Hepatocyte (in vitro differentiated cells): Measurements from ENCODE around the gene HPS4. TPM values are rescaled to one million over a fixed set of nuclear protein-coding genes. Genes with fewer than 3 reads are reported as not detected.

ENCODE experiments used
- DNase-seq: peaks from one replicate; pipeline ENCODE4 v3.0.0-alpha.2; 2016; ENCODE audit warnings: low spot score
- H2AFZ ChIP-seq: fragments of 200-600 bp; sonication (generic); 2 replicates; pipeline ENCODE4 v1.6.0; 2016; ENCODE audit warnings: antibody characterized with exemption, mild to moderate bottlenecking
- H3K27ac ChIP-seq: fragments of 200-600 bp; sonication (generic); 2 replicates; pipeline ENCODE4 v1.5.1; 2016; ENCODE audit warnings: mild to moderate bottlenecking
- H3K27me3 ChIP-seq: fragments of 200-600 bp; sonication (generic); 2 replicates; pipeline ENCODE4 v1.6.1; 2016
- H3K36me3 ChIP-seq: fragments of 200-600 bp; sonication (generic); replicated peaks from 2 replicates; pipeline ENCODE4 v1.5.1; 2016; ENCODE audit warnings: low read depth; ENCODE audit not compliant: insufficient read depth
- H3K4me1 ChIP-seq: fragments of 200-600 bp; sonication (generic); 2 replicates; pipeline ENCODE4 v1.5.1; 2016; ENCODE audit warnings: mild to moderate bottlenecking, moderate library complexity; ENCODE audit not compliant: insufficient read depth
- H3K4me2 ChIP-seq: fragments of 200-600 bp; sonication (generic); 2 replicates; pipeline ENCODE4 v1.6.0; 2016
- H3K4me3 ChIP-seq: fragments of 200-600 bp; sonication (generic); 2 replicates; pipeline ENCODE4 v1.5.1; 2016; ENCODE audit warnings: mild to moderate bottlenecking
- H3K79me2 ChIP-seq: fragments of 200-600 bp; sonication (generic); 2 replicates; pipeline ENCODE4 v1.6.0; 2017; ENCODE audit warnings: mild to moderate bottlenecking
- H3K9me2 ChIP-seq: fragments of 200-600 bp; sonication (generic); replicated peaks from 2 replicates; pipeline ENCODE4 v1.6.0; 2017; ENCODE audit warnings: mild to moderate bottlenecking; ENCODE audit not compliant: insufficient read depth
- H3K9me3 ChIP-seq: fragments of 200-600 bp; sonication (generic); 2 replicates; pipeline ENCODE4 v1.5.1; 2016; ENCODE audit warnings: low read depth, mild to moderate bottlenecking
- H4K20me1 ChIP-seq: fragments of 200-600 bp; sonication (generic); 2 replicates; pipeline ENCODE4 v1.6.0; 2016; ENCODE audit warnings: mild to moderate bottlenecking; ENCODE audit not compliant: insufficient read depth, poor library complexity, severe bottlenecking
- EZH2 ChIP-seq: fragments of 200-600 bp; sonication (generic); IDR thresholded peaks from 2 replicates; pipeline ENCODE4 v1.6.1; 2016; ENCODE audit warnings: antibody characterized with exemption, mild to moderate bottlenecking, borderline replicate concordance
- EZH2phosphoT487 ChIP-seq: fragments of 200-600 bp; sonication (generic); IDR thresholded peaks from one replicate; pipeline ENCODE4 v1.6.1; 2018; ENCODE audit warnings: antibody characterized with exemption, mild to moderate bottlenecking, low read depth, moderate library complexity; ENCODE audit not compliant: unreplicated experiment, severe bottlenecking
- WGBS: methylation state at CpG from one replicate; pipeline ENCODE4 v1.1.6; 2016; ENCODE audit warnings: low lambda C conversion rate; ENCODE audit errors: missing lambda C conversion rate; 5-methylcytosine and 5-hydroxymethylcytosine counted together
- polyA plus RNA-seq: library from polyadenylated mRNA; unstranded; fragments of >200 nt; fragmentation: Nextera tagmentation; extraction: Ambion mirVana; gene quantifications from 2 replicates; pipeline ENCODE4 v1.2.1, GENCODE V29; 2016
- total RNA-seq: library from RNA; depleted of rRNA; stranded (reverse); fragments of >200 nt; gene quantifications from 2 replicates; pipeline ENCODE4 v1.2.3, GENCODE V29; 2014
- TF ChIP-seq, protein P1 (sequence below): fragments of 200-600 bp; sonication (generic); IDR thresholded peaks from 2 replicates; pipeline ENCODE4 v1.5.1; 2016; ENCODE audit warnings: antibody characterized with exemption, mild to moderate bottlenecking; ENCODE audit not compliant: poor library complexity

Gene HPS4
- total and polyA plus RNA-seq, 2 experiments from 2014 or later, result 20.2 to 36.7 TPM

- no peak overlapping the region for H3K27ac ChIP-seq
- H3K4me1 ChIP-seq, result no peaks in the 10 kb centered on the region
- H3K9me2 ChIP-seq, result no peaks in the 10 kb centered on the region
- no peak overlapping the region for H2AFZ ChIP-seq
- whole genome bisulfite sequencing, result 88% methylated on average over 5 of the region's 5 CpGs
- no peaks in the 10 kb centered on the region for H3K36me3 ChIP-seq
- no peaks in the 10 kb centered on the region for H3K9me3 ChIP-seq
- DNase-seq, result no peak
- H3K79me2 ChIP-seq, result no peaks in the 10 kb centered on the region
- no peaks in the 10 kb centered on the region for H3K27me3 ChIP-seq
- no peak overlapping the region for H3K4me2 ChIP-seq
- no peak overlapping the region for H3K4me3 ChIP-seq
- TF ChIP-seq, protein P1, sequence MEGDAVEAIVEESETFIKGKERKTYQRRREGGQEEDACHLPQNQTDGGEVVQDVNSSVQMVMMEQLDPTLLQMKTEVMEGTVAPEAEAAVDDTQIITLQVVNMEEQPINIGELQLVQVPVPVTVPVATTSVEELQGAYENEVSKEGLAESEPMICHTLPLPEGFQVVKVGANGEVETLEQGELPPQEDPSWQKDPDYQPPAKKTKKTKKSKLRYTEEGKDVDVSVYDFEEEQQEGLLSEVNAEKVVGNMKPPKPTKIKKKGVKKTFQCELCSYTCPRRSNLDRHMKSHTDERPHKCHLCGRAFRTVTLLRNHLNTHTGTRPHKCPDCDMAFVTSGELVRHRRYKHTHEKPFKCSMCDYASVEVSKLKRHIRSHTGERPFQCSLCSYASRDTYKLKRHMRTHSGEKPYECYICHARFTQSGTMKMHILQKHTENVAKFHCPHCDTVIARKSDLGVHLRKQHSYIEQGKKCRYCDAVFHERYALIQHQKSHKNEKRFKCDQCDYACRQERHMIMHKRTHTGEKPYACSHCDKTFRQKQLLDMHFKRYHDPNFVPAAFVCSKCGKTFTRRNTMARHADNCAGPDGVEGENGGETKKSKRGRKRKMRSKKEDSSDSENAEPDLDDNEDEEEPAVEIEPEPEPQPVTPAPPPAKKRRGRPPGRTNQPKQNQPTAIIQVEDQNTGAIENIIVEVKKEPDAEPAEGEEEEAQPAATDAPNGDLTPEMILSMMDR, result no peak
- TF ChIP-seq EZH2, result no peak
- TF ChIP-seq EZH2phosphoT487, result no peak
- no peaks in the 10 kb centered on the region for H4K20me1 ChIP-seq
Measured at GRCh38 chr22:26453812-26454500, 29.6 kb downstream of the HPS4 start.

GRCh38 chr22:26453216-26453615 lies 30.4 kb downstream of the HPS4 start:
- TF ChIP-seq, protein P1, result no peak
- TF ChIP-seq EZH2phosphoT487 (no peak), EZH2 (no peak)
- no peak for DNase-seq
- Histone ChIP-seq H3K27ac (no peak overlapping the region), H3K9me2 (no peaks in the 10 kb centered on the region), H3K4me1 (no peaks in the 10 kb centered on the region), H3K27me3 (no peaks in the 10 kb centered on the region), H2AFZ (no peak overlapping the region), H3K36me3 (no peaks in the 10 kb centered on the region), H4K20me1 (no peaks in the 10 kb centered on the region), H3K4me3 (no peak overlapping the region), H3K79me2 (no peaks in the 10 kb centered on the region), H3K9me3 (no peaks in the 10 kb centered on the region), H3K4me2 (no peak overlapping the region)
- 95% methylated on average over 9 of the region's 9 CpGs for WGBS

DNA sequence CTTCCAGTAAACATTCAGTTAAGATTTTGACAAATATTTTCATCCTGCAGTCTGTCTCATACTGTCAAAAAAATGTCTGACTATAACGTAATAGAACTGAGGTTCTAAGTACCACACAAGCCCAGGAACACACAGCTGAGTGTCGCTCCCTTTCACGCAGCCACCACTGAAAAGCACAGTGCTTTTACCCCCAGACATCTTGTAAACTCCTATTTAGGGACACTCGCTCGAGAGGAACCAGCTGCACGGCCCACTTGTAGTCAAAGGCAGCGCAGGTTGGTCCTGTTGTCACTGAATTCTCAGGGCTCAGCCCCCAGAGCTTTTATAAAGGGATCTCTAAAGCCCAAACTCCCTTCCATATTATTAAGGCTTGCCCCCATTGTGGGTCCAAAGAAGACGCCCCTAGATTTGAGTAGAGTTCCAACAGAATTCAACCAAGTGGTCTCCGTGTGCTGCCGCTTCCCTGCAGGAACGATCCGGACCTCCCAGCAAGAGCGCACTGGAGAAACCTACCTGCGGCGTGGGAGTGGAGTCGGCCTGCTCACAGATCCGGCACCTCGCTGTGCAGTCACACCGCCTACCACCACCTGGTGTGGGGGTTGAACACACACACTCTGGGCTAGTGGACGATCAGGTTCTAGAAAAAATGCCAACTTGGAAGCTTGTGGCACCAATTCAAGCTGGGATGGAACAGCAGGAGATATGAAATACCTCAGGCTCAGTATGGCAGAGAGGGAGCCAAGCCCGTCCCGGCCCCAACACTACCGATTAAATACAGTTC lies 31.2 kb downstream of the HPS4 start:
- Histone ChIP-seq H2AFZ (no peak overlapping the region), H3K79me2 (no peaks in the 10 kb centered on the region), H3K4me3 (no peak overlapping the region), H3K27ac (no peak overlapping the region), H3K9me2 (no peaks in the 10 kb centered on the region), H3K27me3 (no peaks in the 10 kb centered on the region), H3K9me3 (no peaks in the 10 kb centered on the region), H4K20me1 (no peaks in the 10 kb centered on the region), H3K4me2 (no peak overlapping the region), H3K4me1 (no peaks in the 10 kb centered on the region), H3K36me3 (no peaks in the 10 kb centered on the region)
- WGBS, result 95% methylated on average over 23 of the region's 23 CpGs
- no peak for TF ChIP-seq EZH2phosphoT487
- TF ChIP-seq, protein P1, result no peak
- TF ChIP-seq EZH2, result no peak
- no peak for DNase-seq
